ENCODE data around the gene AFF3.

GRCh38 chr2:100043081-100043890 lies 99.1 kb downstream of the AFF3 start:
- no peak for TF ChIP-seq MAX (IDR thresholded peaks at IDR 0.05)
- no peak for TF ChIP-seq DZIP1 (CRISPR knock-in tag; IDR thresholded peaks at IDR 0.05)
- TF ChIP-seq PTBP1 (IDR thresholded peaks at IDR 0.05; ENCODE audit: low read depth, low read length, poor library complexity, severe bottlenecking), result no peak
- TF ChIP-seq POLR2A (IDR thresholded peaks at IDR 0.05; ENCODE audit: insufficient read depth in 1 of 2, low read depth in 2 of 2, low read length in 2 of 2), result no peak
- TF ChIP-seq ZNF292 (CRISPR knock-in tag; IDR thresholded peaks at IDR 0.05; ENCODE audit: borderline replicate concordance, low read depth), result no peak
- TF ChIP-seq PBX2 (CRISPR knock-in tag; IDR thresholded peaks at IDR 0.05), result no peak
- no peak for TF ChIP-seq TRAFD1 (CRISPR knock-in tag; IDR thresholded peaks at IDR 0.05; ENCODE audit: borderline replicate concordance)
- TF ChIP-seq ATF3 (CRISPR knock-in tag; IDR thresholded peaks at IDR 0.05), result no peak
- TF ChIP-seq NBN (conservative IDR thresholded peaks at IDR 0.05), result no peak
- TF ChIP-seq HOXD1 (CRISPR knock-in tag; IDR thresholded peaks at IDR 0.05), result no peak

Measured in HepG2 (cell line).